ENCODE results near the gene VWF.

Gene VWF

GRCh38 chr12:5944688-5945070 is 179.8 kb downstream of the VWF start:
- no peak for DNase-seq

- no peak for DNase-seq
Measured at GRCh38 chr12:5944053-5944452, 180.4 kb downstream of the VWF start.

- no peak for DNase-seq
Measured at GRCh38 chr12:5941907-5942306, 182.6 kb downstream of the VWF start.

GRCh38 chr12:5927732-5928516 is 196.5 kb downstream of the VWF start:
- DNase-seq, result no peak

GRCh38 chr12:5925646-5926045 is 198.8 kb downstream of the VWF start:
- DNase-seq, result no peak

GRCh38 chr12:5924342-5924741 is 200.1 kb downstream of the VWF start:
- DNase-seq, result no peak

- no peak for DNase-seq
Measured at GRCh38 chr12:5923751-5924150, 200.7 kb downstream of the VWF start.

- no peak for DNase-seq
Measured at GRCh38 chr12:5923043-5923605, 201.3 kb downstream of the VWF start.

GRCh38 chr12:5921966-5922899 is 202.2 kb downstream of the VWF start:
- DNase-seq, result no peak

- no peak for DNase-seq
Measured at GRCh38 chr12:5921027-5921909, 203.2 kb downstream of the VWF start.

GRCh38 chr12:5916785-5917290 is 207.6 kb downstream of the VWF start:
- no peak for DNase-seq

GRCh38 chr12:5915511-5915910 is 209.0 kb downstream of the VWF start:
- DNase-seq, result no peak

- no peak for DNase-seq
Measured at GRCh38 chr12:5914387-5915149, 209.9 kb downstream of the VWF start.

- DNase-seq, result no peak
Measured at GRCh38 chr12:5913387-5913786, 211.1 kb downstream of the VWF start.

- no peak for DNase-seq
Measured at GRCh38 chr12:5912437-5913334, 211.8 kb downstream of the VWF start.

GRCh38 chr12:5912011-5912410 is 212.5 kb downstream of the VWF start:
- no peak for DNase-seq

- no peak for DNase-seq
Measured at GRCh38 chr12:5910790-5911548, 213.5 kb downstream of the VWF start.

GRCh38 chr12:5909560-5909959 is 214.9 kb downstream of the VWF start:
- DNase-seq, result no peak

- no peak for DNase-seq
Measured at GRCh38 chr12:5908251-5908650, 216.2 kb downstream of the VWF start.

GRCh38 chr12:5907807-5908206 is 216.7 kb downstream of the VWF start:
- no peak for DNase-seq

All from KG1 (cell line).